B cell (primary cell): ENCODE data around the gene ARHGAP22. TPM values are rescaled to one million over a fixed set of nuclear protein-coding genes. Genes with fewer than 3 reads are reported as not detected.

Source experiments
- ATAC-seq: fragments of 200-7000 bp; cut with Tn5 transposase; one replicate; pipeline ENCODE4 v1.10.0; 2021; ENCODE audit warnings: low read depth, mild to moderate bottlenecking, moderate number of reproducible peaks, moderate library complexity
- CTCF ChIA-PET: fragments of 350-600 bp; sonication (Branson Sonifier 250); formaldehyde crosslinking; loops from one replicate; lab custom pipeline; 2021; ENCODE audit warnings: antibody characterized with exemption, inconsistent platforms; lab: Charles Lee
- POLR2A ChIA-PET: fragments of 350-600 bp; sonication (Branson Sonifier 250); formaldehyde crosslinking; loops from one replicate; lab custom pipeline; 2021; ENCODE audit warnings: antibody characterized with exemption; lab: Charles Lee
- DNase-seq: peaks from one replicate; pipeline ENCODE4 v3.0.0; 2013
- H2AFZ ChIP-seq: 2 replicates; pipeline ENCODE4 v1.6.1; 2012; ENCODE audit warnings: mild to moderate bottlenecking, low read depth, low read length; ENCODE audit not compliant: insufficient read depth, poor library complexity, severe bottlenecking
- H3K27ac ChIP-seq, 2 donors: 1 replicate in 1 of 2; 2 replicates in 1 of 2; pipeline ENCODE4 v1.5.1; 2012 to 2013; ENCODE audit warnings: low read length in 2 of 2, mild to moderate bottlenecking in 2 of 2, moderate library complexity in 1 of 2
- H3K27me3 ChIP-seq, 4 experiments: fragments of 200-600 bp in 1 of 4; sonication (generic) in 1 of 4; replicated peaks in 1 of 4; 1 replicate in 2 of 4; 2 replicates in 2 of 4; pipeline versions ENCODE4 v1.6.1 to v1.7.0; 2013 to 2016; ENCODE audit warnings: low read length in 3 of 4, mild to moderate bottlenecking in 2 of 4, mixed read lengths in 1 of 4, moderate library complexity in 1 of 4; ENCODE audit not compliant: insufficient read depth in 4 of 4, control insufficient read depth in 3 of 4; ENCODE audit errors: control extremely low read depth in 1 of 4
- H3K36me3 ChIP-seq, 2 experiments: replicated peaks in 1 of 2; 1 replicate in 1 of 2; 2 replicates in 1 of 2; pipeline versions ENCODE4 v1.6.1 to v1.7.1; 2013; ENCODE audit warnings: low read length in 1 of 2; ENCODE audit not compliant: insufficient read depth in 2 of 2, control insufficient read depth in 1 of 2; ENCODE audit errors: control extremely low read depth in 1 of 2, extremely low read depth in 1 of 2
- H3K4me1 ChIP-seq, 2 donors: fragments of 200-600 bp in 1 of 2; sonication (generic) in 1 of 2; 1 replicate in 1 of 2; 2 replicates in 1 of 2; pipeline versions ENCODE4 v1.5.1 to v1.6.1; 2013 to 2017; ENCODE audit warnings: low read length in 2 of 2; ENCODE audit not compliant: control insufficient read depth in 2 of 2, insufficient read depth in 2 of 2
- H3K4me2 ChIP-seq: replicated peaks from 2 replicates; pipeline ENCODE3; 2012; ENCODE audit warnings: mild to moderate bottlenecking, low read depth, low read length; ENCODE audit not compliant: poor library complexity, severe bottlenecking
- H3K4me3 ChIP-seq, 5 experiments: fragments of 200-600 bp in 1 of 5; sonication (generic) in 1 of 5; 1 replicate in 3 of 5; 2 replicates in 2 of 5; pipeline versions ENCODE4 v1.5.1 to v1.7.0; 2011 to 2016; ENCODE audit warnings: low read length in 4 of 5, mild to moderate bottlenecking in 4 of 5, low read depth in 2 of 5, control low read depth in 1 of 5, moderate library complexity in 1 of 5; ENCODE audit not compliant: insufficient read depth in 1 of 5; ENCODE audit errors: control extremely low read depth in 1 of 5, extremely low read depth in 1 of 5
- H3K79me2 ChIP-seq: fragments of 200-600 bp; sonication (generic); one replicate; pipeline ENCODE4 v1.6.0; 2016; ENCODE audit warnings: low read length; ENCODE audit not compliant: control insufficient read depth, insufficient read depth
- H3K9ac ChIP-seq: fragments of 200-600 bp; sonication (generic); 2 replicates; pipeline ENCODE4 v1.6.1; 2017; ENCODE audit warnings: mild to moderate bottlenecking, low read length, moderate library complexity
- H3K9me3 ChIP-seq, 3 donors: one replicate each; pipeline versions ENCODE4 v1.6.1 to v1.7.1; 2013; ENCODE audit warnings: low read length in 2 of 3; ENCODE audit not compliant: control insufficient read depth in 2 of 3, insufficient read depth in 1 of 3; ENCODE audit errors: control extremely low read depth in 1 of 3
- H4K20me1 ChIP-seq: 2 replicates; pipeline ENCODE4 v1.6.0; 2012; ENCODE audit warnings: mild to moderate bottlenecking, low read length; ENCODE audit not compliant: insufficient read depth, control insufficient read depth, poor library complexity, severe bottlenecking
- H3K27ac Mint-ChIP-seq: one replicate; pipeline ENCODE4 v1.8.0; 2021; ENCODE audit warnings: mixed read lengths
- H3K27me3 Mint-ChIP-seq: one replicate; pipeline ENCODE4 v1.8.0; 2021; ENCODE audit warnings: mixed read lengths
- H3K4me1 Mint-ChIP-seq: one replicate; pipeline ENCODE4 v1.8.0; 2021; ENCODE audit warnings: mixed read lengths
- H3K4me3 Mint-ChIP-seq: one replicate; pipeline ENCODE4 v1.8.0; 2021; ENCODE audit warnings: mixed read lengths
- H3K9me3 Mint-ChIP-seq: one replicate; pipeline ENCODE4 v1.8.0; 2022; ENCODE audit warnings: mixed read lengths; ENCODE audit not compliant: insufficient read depth
- CTCF ChIP-seq: fragments of 200-600 bp; IDR thresholded peaks from one replicate; pipeline ENCODE4 v1.8.0; 2022; ENCODE audit warnings: antibody characterized with exemption, mild to moderate bottlenecking
- EZH2 ChIP-seq: IDR thresholded peaks from 2 replicates; pipeline ENCODE4 v1.6.1; 2012; ENCODE audit warnings: borderline replicate concordance, low read depth, mild to moderate bottlenecking, moderate library complexity, low read length; ENCODE audit not compliant: insufficient read depth, poor library complexity, severe bottlenecking
- WGBS: methylation state at CpG from one replicate; pipeline ENCODE4 v1.1.5; 2013; ENCODE audit warnings: missing lambda C conversion rate; ENCODE audit not compliant: insufficient coverage; 5-methylcytosine and 5-hydroxymethylcytosine counted together
- intact Hi-C: fragments of 100-400 bp; cut with micrococcal nuclease; formaldehyde crosslinking; loops from one replicate; pipeline ENCODE4 v1.10.0; 2022
- polyA plus RNA-seq: library from polyadenylated mRNA; depleted of rRNA; stranded (reverse); fragments of >200 nt; gene quantifications from 2 replicates; pipeline ENCODE4 v1.2.3, GENCODE V29; 2012
- total RNA-seq, 2 donors: library from RNA; stranded (reverse); fragments of 120-200 nt in 1 of 2; gene quantifications; 1 replicate in 1 of 2; 2 replicates in 1 of 2; pipeline versions ENCODE4 v1.2.3 to v1.2.4, GENCODE V29; 2013 to 2022

The ARHGAP22 gene
- total and polyA plus RNA-seq, 2 donors (not counting 1 experiment from before 2014, with no cell fraction given), result 1.9 to 2.0 TPM

- H3K4me1 ChIP-seq, result peaks cover 23 to 27% of the 10 kb centered on the region in 2 donors
- POLR2A ChIA-PET, result no interaction called here
- Mint-ChIP-seq H3K27me3 (peaks cover 13% of the 10 kb centered on the region), H3K27ac (no peak overlapping the region), H3K4me3 (no peak overlapping the region), H3K4me1 (peaks cover 32% of the 10 kb centered on the region), H3K9me3 (no peaks in the 10 kb centered on the region)
- no peaks in the 10 kb centered on the region for H4K20me1 ChIP-seq
- no peak overlapping the region for H3K27ac ChIP-seq
- no peak overlapping the region for H3K4me2 ChIP-seq
- H3K27me3 ChIP-seq, result peaks cover 0 to 16% (median 4%) of the 10 kb centered on the region in 4 experiments
- no peaks in the 10 kb centered on the region for H3K36me3 ChIP-seq
- DNase-seq, result no peak
- H3K4me3 ChIP-seq, result no peak overlapping the region
- ATAC-seq, result no peak
- CTCF ChIA-PET, result interaction anchor here (0.6 to 19.7 kb wide), 28 partner anchors 9 to 298 kb away, joined by 3 to 407 read pairs (median 6); partner anchors contain the start of gene WDFY4
- H3K79me2 ChIP-seq, result peaks cover 9% of the 10 kb centered on the region
- 95% methylated on average over 5 of the region's 6 CpGs for WGBS
- no peak for TF ChIP-seq EZH2
- TF ChIP-seq CTCF, result no peak
- no peak overlapping the region for H3K9ac ChIP-seq
- intact Hi-C loops, result loop anchor here (1.0 to 2.0 kb wide), 3 partner anchors 27 to 55 kb away; no protein-coding TSS in a partner anchor
- H2AFZ ChIP-seq, result no peak overlapping the region
- H3K9me3 ChIP-seq, result no peaks in the 10 kb centered on the region
Measured at GRCh38 chr10:48607356-48608278, 2.7 kb upstream of the ARHGAP22 start.
